ENCODE data around the gene MYOCOS.
"Not testable (repeated sequence)": the region's sequence is repeated elsewhere in the genome, so short reads cannot be mapped to it uniquely, and the experiment has no call there.

Gene MYOCOS, protein sequence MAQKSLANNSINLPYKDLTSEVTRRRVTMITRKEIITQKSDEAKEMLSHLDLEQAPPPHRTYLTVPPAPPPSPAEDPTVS

GRCh38 chr1:171622152-171622462 is at the start of gene MYOCOS:
Gene MYOCOS, plus strand, starts transcription at chr1:171622243. Its CDS starts 1,641 bp downstream, at chr1:171623884.
- no peak for DNase-seq

DNA sequence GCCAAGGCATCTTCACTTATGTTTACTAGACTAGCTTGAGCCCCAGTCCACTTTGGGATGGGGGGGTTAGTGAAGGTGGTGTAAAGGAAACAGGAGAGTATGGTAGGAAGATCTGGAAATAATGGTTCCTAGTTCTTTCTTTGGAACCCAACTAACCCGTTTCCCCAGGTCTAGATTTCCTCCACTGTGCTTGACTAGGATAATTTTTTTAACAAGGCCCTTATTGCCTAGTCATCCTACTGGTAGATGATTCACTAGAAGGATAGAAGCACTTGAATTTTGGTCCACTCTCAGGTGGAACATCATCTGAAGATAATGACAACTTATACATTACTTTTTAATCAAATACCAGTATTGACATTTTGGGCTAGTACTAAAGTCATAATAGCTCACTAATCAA is 45.9 kb upstream of the MYOCOS start:
- DNase-seq: no peak

- DNase-seq: no peak
Observed at GRCh38 chr1:171581226-171581625, 40.8 kb upstream of the MYOCOS start.

GRCh38 chr1:171581766-171582165 is 40.3 kb upstream of the MYOCOS start:
- DNase-seq: no peak

DNA sequence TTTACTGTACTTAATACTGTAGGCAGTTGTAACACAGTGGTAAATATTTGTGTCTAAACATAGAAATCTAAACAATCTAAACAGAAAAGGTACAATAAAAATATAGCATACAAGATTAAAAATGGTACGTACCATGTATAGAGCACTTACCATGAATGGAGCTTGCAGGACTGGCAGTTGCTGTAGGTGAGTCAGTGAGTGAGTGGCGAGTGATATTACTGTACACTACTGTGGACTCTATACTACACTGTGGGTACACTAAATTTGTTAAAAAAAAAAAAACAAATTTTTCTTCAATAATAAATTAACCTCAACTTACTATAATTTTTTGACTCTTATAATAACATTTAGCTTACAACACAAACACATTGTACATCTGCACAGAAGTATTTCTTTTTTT is 39.5 kb upstream of the MYOCOS start:
- DNase-seq: no peak

- DNase-seq: no peak
Observed at GRCh38 chr1:171583591-171584201, 38.3 kb upstream of the MYOCOS start.

GRCh38 chr1:171585715-171586114 is 36.3 kb upstream of the MYOCOS start:
- DNase-seq: no peak

GRCh38 chr1:171588230-171588629 is 33.8 kb upstream of the MYOCOS start:
- no peak for DNase-seq

DNA sequence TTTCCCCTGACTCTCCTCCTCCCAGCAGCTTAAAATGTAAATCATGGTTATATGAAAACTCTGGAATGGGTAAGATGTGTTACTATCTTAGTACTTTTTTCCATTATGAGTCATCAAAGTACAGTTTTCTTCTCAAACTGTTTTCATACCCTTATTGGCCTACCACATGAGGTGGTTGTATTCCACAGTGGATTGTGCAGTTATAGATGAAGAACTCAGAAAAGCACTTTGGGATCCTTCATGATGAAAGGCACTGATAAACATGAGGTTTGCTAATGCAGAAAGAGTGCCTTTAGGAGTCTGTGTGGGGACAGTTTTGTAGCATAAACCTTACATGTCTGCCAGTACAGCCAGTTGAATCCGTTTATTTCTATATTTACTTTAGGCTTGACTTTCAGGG is 32.0 kb upstream of the MYOCOS start:
- no peak for DNase-seq

GRCh38 chr1:171595324-171595723 is 26.7 kb upstream of the MYOCOS start:
- no peak for DNase-seq

GRCh38 chr1:171596119-171596518 is 25.9 kb upstream of the MYOCOS start:
- DNase-seq: no peak

DNA sequence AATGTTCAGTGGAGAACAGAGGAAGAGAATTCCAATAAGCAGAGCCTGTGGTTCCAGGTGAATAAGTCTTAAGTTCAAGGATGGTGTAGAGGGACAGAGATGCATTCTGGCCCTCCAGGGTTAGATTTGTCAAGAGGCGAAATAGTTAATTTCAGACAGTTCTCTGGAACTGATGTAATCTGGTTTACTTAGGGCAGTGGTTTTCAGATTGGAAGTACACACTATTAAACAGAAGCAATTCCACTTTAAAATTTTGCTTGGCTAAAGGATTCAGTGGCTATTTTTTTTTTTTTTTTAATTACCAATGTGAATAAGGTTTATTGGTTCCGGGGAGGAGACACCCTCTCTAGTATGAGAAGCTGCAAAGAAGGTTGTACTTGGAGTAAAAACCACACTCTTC is 25.3 kb upstream of the MYOCOS start:
- no peak for DNase-seq

DNA sequence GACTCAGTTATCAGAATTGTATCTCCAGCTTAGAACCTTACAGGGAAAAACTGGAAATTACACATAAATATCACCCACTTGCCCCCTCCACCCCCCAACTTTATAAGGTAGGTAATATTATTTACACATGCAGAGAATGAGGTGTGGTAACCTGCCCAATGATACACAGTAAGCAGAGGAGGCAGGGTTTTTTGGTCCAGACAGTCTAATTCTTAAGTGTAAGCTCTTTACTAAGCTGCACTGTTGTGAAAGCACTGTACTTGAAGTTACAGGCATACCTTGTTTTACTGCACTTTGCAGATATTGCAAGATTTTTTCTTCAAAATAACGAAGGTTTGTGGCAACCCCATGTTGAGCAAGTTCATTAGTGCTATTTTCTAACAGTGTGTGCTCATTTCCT is 24.8 kb upstream of the MYOCOS start:
- no peak for DNase-seq

GRCh38 chr1:171600310-171600709 is 21.7 kb upstream of the MYOCOS start:
- DNase-seq: not testable (repeated sequence)

DNA sequence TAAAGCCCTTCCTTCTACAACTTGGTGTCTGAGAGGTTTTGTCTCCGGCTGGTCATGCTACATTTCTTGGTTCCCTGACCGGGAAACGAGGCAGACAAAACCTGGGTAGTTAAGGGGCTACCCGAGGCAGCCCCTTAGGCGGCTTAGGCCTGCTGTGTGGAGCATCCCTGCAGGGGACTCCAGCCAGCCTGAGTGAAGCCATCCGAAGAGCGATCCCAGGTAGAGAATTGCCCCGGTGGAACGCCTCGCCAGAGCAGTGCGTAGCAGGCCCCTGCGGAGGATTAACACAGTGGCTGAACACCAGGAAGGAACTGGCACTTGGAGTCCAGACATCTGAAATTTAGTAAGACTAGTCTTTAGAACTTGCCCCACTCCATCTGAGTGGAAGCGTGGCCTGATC is 21.2 kb upstream of the MYOCOS start:
- no peak for DNase-seq

GRCh38 chr1:171603042-171603441 is 19.0 kb upstream of the MYOCOS start:
- not testable (repeated sequence) for DNase-seq

- DNase-seq: no peak
Observed at GRCh38 chr1:171606402-171606941, 15.6 kb upstream of the MYOCOS start.

GRCh38 chr1:171610385-171610784 is 11.7 kb upstream of the MYOCOS start:
- DNase-seq: no peak

GRCh38 chr1:171611306-171611705 is 10.7 kb upstream of the MYOCOS start:
- no peak for DNase-seq

DNA sequence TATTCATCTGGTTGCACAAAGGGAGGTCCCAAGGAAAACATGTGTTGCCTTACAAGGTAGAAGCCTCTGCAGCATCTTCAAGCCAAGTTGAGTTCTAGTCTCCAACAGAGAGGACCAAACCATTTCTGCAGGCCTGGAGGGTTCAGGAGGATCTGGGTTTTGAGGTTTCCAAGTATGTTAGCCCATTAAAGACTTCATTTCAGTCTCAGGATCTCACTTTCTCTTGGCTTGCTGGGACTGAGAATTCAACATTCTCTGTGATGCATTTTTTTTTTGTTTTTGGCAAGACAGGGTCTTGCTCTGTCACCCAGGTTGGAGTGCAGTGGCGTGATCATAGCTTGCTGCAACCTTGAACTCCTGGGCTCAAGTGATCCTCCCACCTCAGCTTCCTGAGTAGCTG is 8.8 kb upstream of the MYOCOS start:
- DNase-seq: no peak

DNA sequence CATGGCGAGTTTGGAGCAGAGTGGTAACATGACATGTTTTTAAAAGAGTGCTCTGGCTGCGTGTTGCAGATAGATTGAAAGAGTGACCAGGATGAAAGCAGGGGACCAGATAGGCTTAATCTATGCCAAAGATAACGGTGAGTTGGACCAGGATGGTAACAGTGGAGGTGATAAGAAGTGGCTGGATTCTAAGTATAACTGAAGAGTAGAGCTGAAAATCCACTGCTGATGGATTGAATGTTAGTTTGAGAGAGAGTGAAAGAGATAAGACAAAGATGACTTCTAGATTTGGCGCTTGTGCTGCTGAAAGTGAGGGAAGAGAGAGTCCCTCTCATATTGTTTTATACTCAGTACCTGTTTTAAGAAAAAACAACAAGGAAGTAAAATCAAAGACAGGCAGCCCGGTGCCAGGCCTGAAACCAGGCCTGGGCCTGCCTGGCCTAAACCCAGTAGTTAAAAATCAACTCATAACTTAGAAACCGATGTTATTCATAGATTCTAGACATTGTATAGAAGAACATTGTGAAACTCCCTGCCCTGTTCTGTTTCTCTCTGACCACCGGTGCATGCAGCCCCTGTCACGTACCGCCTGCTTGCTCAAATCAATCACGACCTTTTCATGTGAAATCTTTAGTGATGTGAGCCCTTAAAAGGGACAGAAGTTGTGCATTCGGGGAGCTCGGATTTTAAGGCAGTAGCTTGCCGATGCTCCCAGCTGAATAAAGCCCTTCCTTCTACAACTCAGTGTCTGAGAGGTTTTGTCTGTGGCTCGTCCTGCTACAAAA is 6.7 kb upstream of the MYOCOS start:
- not testable (repeated sequence) for DNase-seq

GRCh38 chr1:171616586-171616985 is 5.5 kb upstream of the MYOCOS start:
- DNase-seq: no peak

DNA sequence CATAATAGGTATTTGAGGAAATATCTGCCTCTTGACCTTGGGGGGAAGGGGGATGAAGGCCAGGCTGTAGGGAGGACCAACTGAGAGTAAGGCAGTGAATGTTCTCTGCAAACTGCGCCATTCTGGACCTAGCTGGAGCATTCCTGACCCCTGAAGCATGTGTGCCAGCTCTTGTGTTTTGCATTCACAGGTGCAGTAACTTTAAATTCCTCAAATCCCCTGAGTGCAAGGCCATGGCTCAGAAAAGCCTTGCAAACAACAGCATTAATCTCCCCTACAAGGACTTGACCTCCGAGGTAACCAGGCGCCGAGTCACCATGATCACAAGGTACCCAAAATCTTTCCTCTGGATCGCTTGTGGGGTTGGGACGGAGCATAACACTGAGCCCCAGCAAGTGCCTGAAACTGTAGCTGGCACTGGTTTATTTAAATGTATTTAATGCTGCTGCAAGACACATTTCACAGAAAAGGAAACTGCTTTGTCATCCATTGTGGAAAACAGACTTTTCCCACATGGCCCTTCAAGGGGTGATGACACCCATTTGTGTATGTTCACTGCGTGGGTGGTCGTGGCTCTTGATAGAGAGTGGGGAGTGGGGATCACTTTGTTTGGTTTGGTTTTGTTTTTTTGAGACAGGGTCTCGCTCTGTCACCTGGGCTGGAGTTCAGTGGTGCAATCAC is 1.7 kb downstream of the MYOCOS start:
- no peak for DNase-seq

DNA sequence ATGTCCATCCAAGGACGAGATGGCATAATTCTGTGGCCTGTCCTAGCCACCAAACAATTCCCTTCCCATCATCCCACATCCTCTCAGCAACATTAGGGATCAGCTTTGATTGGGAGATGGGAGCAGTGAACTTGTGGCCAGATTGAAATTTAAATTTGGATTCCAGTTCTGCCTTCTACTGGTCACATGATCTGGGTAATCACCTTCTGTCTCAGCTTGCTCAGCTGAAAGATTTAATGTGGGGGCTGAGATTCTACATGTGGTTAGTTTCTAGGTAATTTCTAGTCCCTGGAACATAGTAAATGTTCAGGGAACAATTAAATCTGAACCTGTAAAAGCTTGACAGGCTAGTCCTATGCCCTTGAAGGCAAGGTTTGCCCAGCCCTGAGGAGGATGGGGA is 3.2 kb downstream of the MYOCOS start:
- DNase-seq: no peak
